Spleen (tissue), 7 donors: ENCODE results near the gene EPB41.

Source experiments
- CTCF ChIP-seq, 11 experiments: fragments of 200-600 bp in 7 of 11; fragments of 450-650 bp in 4 of 11; sonication (generic) in 4 of 11; IDR thresholded peaks in 8 of 11; conservative IDR thresholded peaks in 3 of 11; 1 replicate in 7 of 11; 2 replicates in 4 of 11; pipeline versions ENCODE4 v1.4.0 to v1.8.0; 2016 to 2021; ENCODE audit warnings: antibody characterized with exemption in 11 of 11, inconsistent platforms in 4 of 11, mild to moderate bottlenecking in 1 of 11
- POLR2A ChIP-seq, 3 donors: fragments of 450-650 bp; IDR thresholded peaks; one replicate each; pipeline ENCODE4 v1.5.1; 2017; ENCODE audit warnings: antibody characterized with exemption in 3 of 3, mild to moderate bottlenecking in 1 of 3
- POLR2AphosphoS5 ChIP-seq, 3 donors: sonication (generic); formaldehyde crosslinking; IDR thresholded peaks; one replicate each; pipeline ENCODE4 v1.5.1; 2017; ENCODE audit warnings: antibody characterized with exemption in 3 of 3
- donor health status: DM: no; HTN: no; CAD: no; lungs with moderate emphysema.
- donor health status: DM: no; HTN: no; CAD: no.
- donor health status: DM: no; HTN: no; CAD: no.

GRCh38 chr1:29004798-29005197 is 90.4 kb downstream of the EPB41 start:
- TF ChIP-seq CTCF (IDR thresholded peaks at IDR 0.05 in 8 of 11, conservative IDR thresholded peaks at IDR 0.05 in 3 of 11) (no peak), POLR2A (IDR thresholded peaks at IDR 0.05) (no peak), POLR2AphosphoS5 (IDR thresholded peaks at IDR 0.05) (no peak)
